Islet precursor cell (in vitro differentiated cells): ENCODE results near the gene FBXL3.
A peak's percentile ranks its signal among the peaks of the same experiment; 100 is the strongest.

Source experiments
- DNase-seq: peaks from one replicate; pipeline ENCODE4 v3.0.0-alpha.2; 2018

The FBXL3 gene

GRCh38 chr13:76982061-76982460, 44.9 kb downstream of the FBXL3 start:
- no peak for DNase-seq

- DNase-seq, result peak; percentile 92
These were observed 46.8 kb downstream of the FBXL3 start for GRCh38 chr13:76980075-76980718.

GRCh38 chr13:76976929-76977328, 50.0 kb downstream of the FBXL3 start:
- no peak for DNase-seq

- no peak for DNase-seq
These were observed 50.5 kb downstream of the FBXL3 start for GRCh38 chr13:76976490-76976889.

- DNase-seq, result no peak
These were observed 51.1 kb downstream of the FBXL3 start for GRCh38 chr13:76975863-76976262.

GRCh38 chr13:76974618-76974975, 52.4 kb downstream of the FBXL3 start:
- DNase-seq, result no peak

GRCh38 chr13:76973920-76974617, 52.9 kb downstream of the FBXL3 start:
- DNase-seq, result peak; percentile 1

GRCh38 chr13:76971851-76972829, 54.8 kb downstream of the FBXL3 start:
- peak; percentile 58 for DNase-seq

GRCh38 chr13:76971215-76971614, 55.7 kb downstream of the FBXL3 start:
- DNase-seq, result peak; percentile 1

GRCh38 chr13:76969488-76970365, 57.2 kb downstream of the FBXL3 start:
- DNase-seq, result peak; percentile 48

- DNase-seq, result peak; percentile 54
These were observed 58.9 kb downstream of the FBXL3 start for GRCh38 chr13:76968041-76968440.

GRCh38 chr13:76967031-76967430, 59.9 kb downstream of the FBXL3 start:
- DNase-seq, result peak; percentile 30

GRCh38 chr13:76965759-76966421, 61.1 kb downstream of the FBXL3 start:
- DNase-seq, result peak; percentile 70

GRCh38 chr13:76959734-76960133, 67.2 kb downstream of the FBXL3 start:
- peak; percentile 25 for DNase-seq

- DNase-seq, result peak; percentile 1
These were observed 68.0 kb downstream of the FBXL3 start for GRCh38 chr13:76958841-76959432.

- DNase-seq, result no peak
These were observed 71.3 kb downstream of the FBXL3 start for GRCh38 chr13:76955661-76956060.
